Right kidney (tissue), 1 donor: ENCODE results near the gene TIGD4.

Experiments used
- DNase-seq: peaks from one replicate; pipeline ENCODE4 v3.0.0-alpha.2; 2016

Gene TIGD4

GRCh38 chr4:152719801-152720556 is 59.6 kb downstream of the TIGD4 start:
- DNase-seq = no peak
